Measurements from ENCODE around the gene PCOLCE2. TPM values are rescaled to one million over a fixed set of nuclear protein-coding genes. Genes with fewer than 3 reads are reported as not detected.
A peak's percentile ranks its signal among the peaks of the same experiment; 100 is the strongest.

Gene PCOLCE2
- total RNA-seq, 1 donor = 0.54 TPM

GRCh38 chr3:142817897-142818296 is 71.0 kb downstream of the PCOLCE2 start:
- no peak for DNase-seq (ENCODE audit: low read depth in 2 of 3, low spot score in 2 of 3)

GRCh38 chr3:142817356-142817755 is 71.5 kb downstream of the PCOLCE2 start:
- DNase-seq (ENCODE audit: low read depth in 2 of 3, low spot score in 2 of 3) = no peak

- no peak for DNase-seq (ENCODE audit: low read depth in 2 of 3, low spot score in 2 of 3)
Measured at GRCh38 chr3:142815803-142816202, 73.1 kb downstream of the PCOLCE2 start.

- DNase-seq (ENCODE audit: low read depth in 2 of 3, low spot score in 2 of 3) = no peak
Measured at GRCh38 chr3:142809259-142809658, 79.6 kb downstream of the PCOLCE2 start.

- no peak for DNase-seq (ENCODE audit: low read depth in 2 of 3, low spot score in 2 of 3)
Measured at GRCh38 chr3:142808103-142808917, 80.6 kb downstream of the PCOLCE2 start.

GRCh38 chr3:142802891-142803290 is 86.0 kb downstream of the PCOLCE2 start:
- no peak for DNase-seq (ENCODE audit: low read depth in 2 of 3, low spot score in 2 of 3)

- DNase-seq (ENCODE audit: low read depth in 2 of 3, low spot score in 2 of 3) = no peak
Measured at GRCh38 chr3:142801746-142802145, 87.1 kb downstream of the PCOLCE2 start.

GRCh38 chr3:142796823-142797222 is 92.1 kb downstream of the PCOLCE2 start:
- DNase-seq (ENCODE audit: low read depth in 2 of 3, low spot score in 2 of 3) = peak in 1 of 3 donors; percentile 8

- DNase-seq (ENCODE audit: low read depth in 2 of 3, low spot score in 2 of 3) = no peak
Measured at GRCh38 chr3:142795332-142795731, 93.6 kb downstream of the PCOLCE2 start.

- DNase-seq (ENCODE audit: low read depth in 2 of 3, low spot score in 2 of 3) = no peak
Measured at GRCh38 chr3:142794508-142794907, 94.4 kb downstream of the PCOLCE2 start.

GRCh38 chr3:142787719-142788118 is 101.2 kb downstream of the PCOLCE2 start:
- peak in 2 of 3 donors; percentile 3 to 14 for DNase-seq (ENCODE audit: low read depth in 2 of 3, low spot score in 2 of 3)

GRCh38 chr3:142785996-142786395 is 102.9 kb downstream of the PCOLCE2 start:
- no peak for DNase-seq (ENCODE audit: low read depth in 2 of 3, low spot score in 2 of 3)

GRCh38 chr3:142784228-142784627 is 104.7 kb downstream of the PCOLCE2 start:
- DNase-seq (ENCODE audit: low read depth in 2 of 3, low spot score in 2 of 3) = no peak

- no peak for DNase-seq (ENCODE audit: low read depth in 2 of 3, low spot score in 2 of 3)
Measured at GRCh38 chr3:142782616-142783015, 106.3 kb downstream of the PCOLCE2 start.

- no peak for DNase-seq (ENCODE audit: low read depth in 2 of 3, low spot score in 2 of 3)
Measured at GRCh38 chr3:142779591-142779990, 109.3 kb downstream of the PCOLCE2 start.

GRCh38 chr3:142778541-142778940 is 110.3 kb downstream of the PCOLCE2 start:
- DNase-seq (ENCODE audit: low read depth in 2 of 3, low spot score in 2 of 3) = no peak

- no peak for DNase-seq (ENCODE audit: low read depth in 2 of 3, low spot score in 2 of 3)
Measured at GRCh38 chr3:142777927-142778326, 111.0 kb downstream of the PCOLCE2 start.

GRCh38 chr3:142768338-142768737 is 120.5 kb downstream of the PCOLCE2 start:
- no peak for DNase-seq (ENCODE audit: low read depth in 2 of 3, low spot score in 2 of 3)

Small RNA genes within 50 kb of the gene (small RNA-seq; reads per million reads assigned to genes)
- gene RNU7-47P = not detected

Other genes with a start within 250 kb of the PCOLCE2 start
- 5.7 TPM for gene TRPC1, start 165.0 kb downstream of the PCOLCE2 start, total RNA-seq
- gene PAQR9, start 74.6 kb upstream of the PCOLCE2 start, total RNA-seq = not detected
- 23.4 TPM for gene U2SURP, start 112.5 kb upstream of the PCOLCE2 start, total RNA-seq
- 6.7 TPM for gene CHST2, start 230.7 kb upstream of the PCOLCE2 start, total RNA-seq